Neural crest cell (in vitro differentiated cells): Measurements from ENCODE around the gene PSMB9. TPM values are rescaled to one million over a fixed set of nuclear protein-coding genes. Genes with fewer than 3 reads are reported as not detected.

Source experiments
- DNase-seq: peaks from one replicate; pipeline ENCODE4 v3.0.0; 2021; ENCODE audit warnings: low read depth, mixed read lengths, low spot score
- H3K27ac Mint-ChIP-seq: one replicate; pipeline ENCODE4 v1.8.0; 2021; ENCODE audit warnings: mild to moderate bottlenecking, mixed read lengths; ENCODE audit not compliant: unreplicated experiment
- H3K27me3 Mint-ChIP-seq: 2 replicates; pipeline ENCODE4 v1.8.0; 2021; ENCODE audit warnings: low read depth, mild to moderate bottlenecking, mixed read lengths
- H3K36me3 Mint-ChIP-seq: 2 replicates; pipeline ENCODE4 v1.8.0; 2021; ENCODE audit warnings: low read depth, mild to moderate bottlenecking, mixed read lengths
- H3K4me1 Mint-ChIP-seq: 2 replicates; pipeline ENCODE4 v1.8.0; 2021; ENCODE audit warnings: mixed read lengths
- H3K4me3 Mint-ChIP-seq: one replicate; pipeline ENCODE4 v1.8.0; 2021; ENCODE audit warnings: mild to moderate bottlenecking, mixed read lengths
- H3K9me3 Mint-ChIP-seq: 2 replicates; pipeline ENCODE4 v1.8.0; 2021; ENCODE audit warnings: mixed read lengths
- total RNA-seq: library from RNA; stranded (reverse); gene quantifications from 2 replicates; pipeline ENCODE4 v1.2.1, GENCODE V29; 2021
- TF ChIP-seq, protein P1 (sequence below): fragments of 200-600 bp; sonication (generic); conservative IDR thresholded peaks from 2 replicates; pipeline ENCODE4 v1.5.0; 2021; ENCODE audit warnings: antibody characterized with exemption, mild to moderate bottlenecking

The PSMB9 gene
- total RNA-seq, 1 donor from 2014 or later: not detected

DNA sequence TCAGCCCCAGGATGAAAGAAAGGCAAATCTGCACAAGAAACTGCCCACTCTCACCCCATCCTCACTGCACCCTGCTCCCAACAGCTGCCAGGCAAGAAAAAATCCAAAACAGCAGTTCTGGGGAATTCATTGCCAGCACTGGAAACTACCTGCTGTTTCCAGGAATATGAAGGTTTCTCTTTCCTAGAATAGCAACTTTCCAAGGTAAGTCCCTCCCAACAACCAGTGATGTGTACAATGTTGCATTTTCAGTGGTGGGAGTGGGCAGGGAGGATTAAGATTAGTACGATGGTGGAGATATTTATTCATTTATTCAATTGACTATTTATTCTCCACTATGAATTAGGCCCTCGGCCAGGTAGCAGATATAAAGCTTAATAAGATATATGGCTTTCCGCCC is 27.0 kb upstream of the PSMB9 start:
- Mint-ChIP-seq H3K27me3 (peaks cover 7% of the 10 kb centered on the region), H3K4me3 (no peak overlapping the region), H3K9me3 (no peaks in the 10 kb centered on the region), H3K36me3 (no peaks in the 10 kb centered on the region), H3K27ac (no peak overlapping the region), H3K4me1 (no peaks in the 10 kb centered on the region)
- no peak for DNase-seq
- TF ChIP-seq, protein P1, sequence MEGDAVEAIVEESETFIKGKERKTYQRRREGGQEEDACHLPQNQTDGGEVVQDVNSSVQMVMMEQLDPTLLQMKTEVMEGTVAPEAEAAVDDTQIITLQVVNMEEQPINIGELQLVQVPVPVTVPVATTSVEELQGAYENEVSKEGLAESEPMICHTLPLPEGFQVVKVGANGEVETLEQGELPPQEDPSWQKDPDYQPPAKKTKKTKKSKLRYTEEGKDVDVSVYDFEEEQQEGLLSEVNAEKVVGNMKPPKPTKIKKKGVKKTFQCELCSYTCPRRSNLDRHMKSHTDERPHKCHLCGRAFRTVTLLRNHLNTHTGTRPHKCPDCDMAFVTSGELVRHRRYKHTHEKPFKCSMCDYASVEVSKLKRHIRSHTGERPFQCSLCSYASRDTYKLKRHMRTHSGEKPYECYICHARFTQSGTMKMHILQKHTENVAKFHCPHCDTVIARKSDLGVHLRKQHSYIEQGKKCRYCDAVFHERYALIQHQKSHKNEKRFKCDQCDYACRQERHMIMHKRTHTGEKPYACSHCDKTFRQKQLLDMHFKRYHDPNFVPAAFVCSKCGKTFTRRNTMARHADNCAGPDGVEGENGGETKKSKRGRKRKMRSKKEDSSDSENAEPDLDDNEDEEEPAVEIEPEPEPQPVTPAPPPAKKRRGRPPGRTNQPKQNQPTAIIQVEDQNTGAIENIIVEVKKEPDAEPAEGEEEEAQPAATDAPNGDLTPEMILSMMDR: no peak

DNA sequence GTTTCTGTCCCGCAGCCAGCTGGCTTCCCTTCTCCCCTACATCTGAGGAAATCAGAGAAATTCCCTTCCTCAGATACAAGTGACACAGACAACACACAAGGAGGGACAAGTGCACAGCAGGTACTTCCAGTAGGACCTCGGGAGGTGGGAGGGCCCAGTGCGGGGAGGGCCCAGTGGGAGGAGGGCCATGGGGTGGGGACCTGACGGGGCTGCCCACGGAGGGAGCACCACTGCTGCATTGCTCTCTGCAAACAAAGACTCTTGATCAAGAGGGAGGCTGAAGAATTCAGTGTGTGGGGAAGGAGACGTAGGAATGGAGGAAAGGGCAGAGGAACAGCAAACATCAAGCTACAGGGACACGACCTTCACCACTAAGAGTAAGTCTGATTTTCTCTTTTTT is 24.5 kb upstream of the PSMB9 start:
- no peaks in the 10 kb centered on the region for H3K9me3 Mint-ChIP-seq
- DNase-seq: no peak
- no peaks in the 10 kb centered on the region for H3K4me1 Mint-ChIP-seq
- H3K27ac Mint-ChIP-seq: peak overlapping the region; percentile 14
- H3K36me3 Mint-ChIP-seq: no peaks in the 10 kb centered on the region
- TF ChIP-seq, protein P1: no peak
- no peak overlapping the region for H3K4me3 Mint-ChIP-seq
- peaks cover 7% of the 10 kb centered on the region for H3K27me3 Mint-ChIP-seq

DNA sequence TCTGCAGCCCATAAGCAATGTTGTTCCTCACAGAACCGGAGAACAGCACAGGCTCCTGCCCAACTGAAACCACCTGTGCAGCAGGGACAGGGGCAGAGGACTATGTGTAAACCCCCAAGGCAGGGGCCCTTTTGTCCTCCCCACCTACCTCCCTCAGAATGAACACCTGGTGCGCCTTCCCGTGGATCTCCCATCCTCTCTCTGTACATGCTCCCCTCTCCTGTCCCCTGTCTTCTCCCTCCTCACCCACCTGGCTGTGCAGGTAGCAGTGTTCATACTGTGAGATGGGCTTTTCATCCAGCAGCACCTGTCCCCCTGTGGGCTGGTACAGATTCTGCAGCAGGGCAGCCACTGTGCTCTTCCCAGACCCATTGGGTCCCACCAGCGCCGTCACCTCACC is 24.0 kb upstream of the PSMB9 start:
- H3K27ac Mint-ChIP-seq: no peak overlapping the region
- no peaks in the 10 kb centered on the region for H3K36me3 Mint-ChIP-seq

DNA sequence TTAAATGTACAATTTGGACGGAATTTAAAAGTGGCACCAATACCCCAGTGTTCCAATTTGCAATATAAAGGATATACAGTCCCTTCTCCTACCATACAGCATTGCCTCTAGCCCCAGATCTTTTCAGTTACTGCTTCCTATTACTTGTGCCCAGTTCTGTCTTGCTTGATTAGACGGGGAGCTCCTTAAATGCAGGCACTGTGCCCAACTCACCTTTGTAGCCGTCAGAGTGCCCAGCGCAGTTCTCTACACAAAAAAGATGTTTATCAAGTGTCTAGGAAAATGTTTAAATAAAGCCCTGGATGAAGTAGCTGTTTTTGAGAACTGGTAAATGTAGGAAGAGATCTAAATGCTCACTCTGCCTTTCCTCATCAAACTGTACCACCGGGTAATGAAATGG is 23.1 kb upstream of the PSMB9 start:
- no peaks in the 10 kb centered on the region for H3K9me3 Mint-ChIP-seq
- H3K4me3 Mint-ChIP-seq: no peak overlapping the region
- H3K27me3 Mint-ChIP-seq: peaks cover 4% of the 10 kb centered on the region
- DNase-seq: no peak
- no peak overlapping the region for H3K27ac Mint-ChIP-seq
- no peaks in the 10 kb centered on the region for H3K36me3 Mint-ChIP-seq
- no peaks in the 10 kb centered on the region for H3K4me1 Mint-ChIP-seq
- TF ChIP-seq, protein P1: no peak

More for the DNA sequence above, 24.0 kb upstream of the PSMB9 start:
- Mint-ChIP-seq H3K27me3 (peaks cover 7% of the 10 kb centered on the region), H3K9me3 (no peaks in the 10 kb centered on the region), H3K4me3 (no peak overlapping the region), H3K4me1 (no peaks in the 10 kb centered on the region)
- DNase-seq: no peak
- TF ChIP-seq, protein P1: no peak

DNA sequence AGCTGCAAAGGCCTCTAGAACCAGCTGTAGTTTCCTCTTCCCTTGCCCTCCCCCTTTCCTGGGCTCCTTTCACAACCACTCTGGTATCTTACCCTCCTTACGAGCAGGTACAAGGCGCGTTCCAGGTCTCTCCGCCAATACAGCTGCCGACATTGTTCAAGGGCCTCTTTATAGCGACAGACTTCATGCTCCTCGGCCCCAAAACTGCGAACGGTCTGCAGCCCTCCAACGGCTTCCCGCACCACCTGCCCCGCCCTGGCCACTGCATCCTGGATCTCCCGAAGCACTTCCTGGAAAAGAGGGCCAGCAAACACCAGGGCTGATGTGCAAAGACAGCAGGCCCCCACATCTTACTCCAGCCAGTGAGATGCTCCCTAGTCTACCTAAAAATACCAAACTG is 21.5 kb upstream of the PSMB9 start:
- TF ChIP-seq, protein P1: no peak
- H3K4me1 Mint-ChIP-seq: peaks cover 10% of the 10 kb centered on the region
- H3K9me3 Mint-ChIP-seq: no peaks in the 10 kb centered on the region

GRCh38 chr6:32833664-32834063 is 20.3 kb upstream of the PSMB9 start:
- no peak overlapping the region for H3K4me3 Mint-ChIP-seq
- TF ChIP-seq, protein P1: no peak
- H3K4me1 Mint-ChIP-seq: peaks cover 12% of the 10 kb centered on the region
- H3K9me3 Mint-ChIP-seq: no peaks in the 10 kb centered on the region
- H3K36me3 Mint-ChIP-seq: no peaks in the 10 kb centered on the region
- no peak for DNase-seq
- H3K27me3 Mint-ChIP-seq: peaks cover 3% of the 10 kb centered on the region
- H3K27ac Mint-ChIP-seq: no peak overlapping the region

More for the DNA sequence above, 21.5 kb upstream of the PSMB9 start:
- Mint-ChIP-seq H3K4me3 (no peak overlapping the region), H3K36me3 (no peaks in the 10 kb centered on the region), H3K27me3 (peaks cover 3% of the 10 kb centered on the region), H3K27ac (no peak overlapping the region)
- no peak for DNase-seq
